DND-41 (cell line): Measurements from ENCODE around the gene RMI2.

Experiments
- ATAC-seq: fragments of 200-7000 bp; cut with Tn5 transposase; 3 replicates; pipeline ENCODE4 v1.9.1; 2021; ENCODE audit warnings: low read depth; ENCODE audit not compliant: insufficient read depth
- DNase-seq: peaks from one replicate; pipeline ENCODE4 v3.0.0-alpha.2; 2020
- H2AFZ ChIP-seq: 2 replicates; pipeline ENCODE4 v1.6.0; 2012; ENCODE audit warnings: low read depth, low read length
- H3K27ac ChIP-seq: 2 replicates; pipeline ENCODE4 v1.5.1; 2012; ENCODE audit warnings: low read length, inconsistent platforms
- H3K27me3 ChIP-seq: fragments of 200-600 bp; sonication (generic); 2 replicates; pipeline ENCODE4 v1.6.0; 2012; ENCODE audit warnings: low read length, mild to moderate bottlenecking, inconsistent platforms; ENCODE audit not compliant: insufficient read depth, poor library complexity
- H3K36me3 ChIP-seq: 2 replicates; pipeline ENCODE4 v1.5.1; 2012; ENCODE audit warnings: low read length, inconsistent platforms; ENCODE audit not compliant: insufficient read depth
- H3K4me1 ChIP-seq: 2 replicates; pipeline ENCODE4 v1.5.1; 2012; ENCODE audit warnings: mild to moderate bottlenecking, low read length; ENCODE audit not compliant: insufficient read depth
- H3K4me2 ChIP-seq: 2 replicates; pipeline ENCODE4 v1.6.0; 2012; ENCODE audit warnings: mild to moderate bottlenecking, moderate library complexity, low read length, inconsistent platforms; ENCODE audit not compliant: insufficient read depth
- H3K4me3 ChIP-seq, 2 experiments: fragments of 200-600 bp in 1 of 2; shearing (Covaris generic) in 1 of 2; 2 replicates each; pipeline ENCODE4 v1.5.1; 2012 to 2016; ENCODE audit warnings: inconsistent platforms in 2 of 2, low read length in 2 of 2, mild to moderate bottlenecking in 2 of 2, low read depth in 1 of 2, moderate library complexity in 1 of 2
- H3K79me2 ChIP-seq: 2 replicates; pipeline ENCODE4 v1.6.0; 2012; ENCODE audit warnings: low read length, inconsistent platforms; ENCODE audit not compliant: insufficient read depth
- H3K9ac ChIP-seq: 2 replicates; pipeline ENCODE4 v1.6.0; 2012; ENCODE audit warnings: low read depth, mild to moderate bottlenecking, inconsistent platforms, low read length, moderate library complexity
- H3K9me3 ChIP-seq: 2 replicates; pipeline ENCODE4 v1.5.1; 2012; ENCODE audit warnings: low read length, moderate library complexity, mild to moderate bottlenecking, inconsistent platforms; ENCODE audit not compliant: insufficient read depth, severe bottlenecking
- H4K20me1 ChIP-seq: 2 replicates; pipeline ENCODE4 v1.6.0; 2012; ENCODE audit warnings: low read length; ENCODE audit not compliant: insufficient read depth
- EZH2 ChIP-seq: IDR thresholded peaks from 3 replicates; pipeline ENCODE4 v1.6.1; 2012; ENCODE audit warnings: borderline replicate concordance, low read depth, mild to moderate bottlenecking, moderate library complexity, low read length, inconsistent platforms; ENCODE audit not compliant: severe bottlenecking
- TF ChIP-seq, protein P1 (sequence below): IDR thresholded peaks from 2 replicates; pipeline ENCODE4 v1.5.1; 2012; ENCODE audit warnings: borderline replicate concordance, low read length, moderate library complexity, mild to moderate bottlenecking; ENCODE audit not compliant: poor library complexity, severe bottlenecking; ENCODE audit errors: extremely low read depth

RMI2 gene

DNA sequence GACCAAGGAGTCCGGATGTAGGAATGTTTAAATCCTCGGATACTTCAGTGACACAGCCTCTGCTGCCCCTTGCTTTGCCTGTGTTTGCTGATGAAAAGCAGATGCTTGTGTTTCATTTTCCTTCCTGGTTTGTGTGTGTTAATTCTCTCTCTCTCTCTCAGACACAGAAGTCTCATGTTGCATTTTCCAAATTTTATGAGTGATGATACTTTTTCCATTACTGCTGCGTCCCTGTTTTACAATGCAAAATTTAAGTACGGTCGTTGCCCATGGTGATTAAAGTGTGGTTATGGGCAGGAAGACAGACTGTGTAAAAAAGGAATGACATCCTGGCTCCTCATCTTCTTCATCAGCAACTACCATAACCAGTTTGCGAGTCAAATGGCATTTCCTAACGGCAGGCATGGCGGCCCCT lies 5.7 kb downstream of the RMI2 start:
- ATAC-seq, result no peak
- Histone ChIP-seq H3K36me3 (peaks cover 64% of the 10 kb centered on the region), H3K4me3 (no peak overlapping the region), H4K20me1 (peaks cover 67% of the 10 kb centered on the region), H3K79me2 (peaks cover 75% of the 10 kb centered on the region), H3K9me3 (no peaks in the 10 kb centered on the region), H3K9ac (no peak overlapping the region), H3K4me1 (peaks cover 66% of the 10 kb centered on the region), H3K27me3 (no peaks in the 10 kb centered on the region), H3K27ac (no peak overlapping the region), H3K4me2 (no peak overlapping the region), H2AFZ (no peak overlapping the region)
- TF ChIP-seq, protein P1, sequence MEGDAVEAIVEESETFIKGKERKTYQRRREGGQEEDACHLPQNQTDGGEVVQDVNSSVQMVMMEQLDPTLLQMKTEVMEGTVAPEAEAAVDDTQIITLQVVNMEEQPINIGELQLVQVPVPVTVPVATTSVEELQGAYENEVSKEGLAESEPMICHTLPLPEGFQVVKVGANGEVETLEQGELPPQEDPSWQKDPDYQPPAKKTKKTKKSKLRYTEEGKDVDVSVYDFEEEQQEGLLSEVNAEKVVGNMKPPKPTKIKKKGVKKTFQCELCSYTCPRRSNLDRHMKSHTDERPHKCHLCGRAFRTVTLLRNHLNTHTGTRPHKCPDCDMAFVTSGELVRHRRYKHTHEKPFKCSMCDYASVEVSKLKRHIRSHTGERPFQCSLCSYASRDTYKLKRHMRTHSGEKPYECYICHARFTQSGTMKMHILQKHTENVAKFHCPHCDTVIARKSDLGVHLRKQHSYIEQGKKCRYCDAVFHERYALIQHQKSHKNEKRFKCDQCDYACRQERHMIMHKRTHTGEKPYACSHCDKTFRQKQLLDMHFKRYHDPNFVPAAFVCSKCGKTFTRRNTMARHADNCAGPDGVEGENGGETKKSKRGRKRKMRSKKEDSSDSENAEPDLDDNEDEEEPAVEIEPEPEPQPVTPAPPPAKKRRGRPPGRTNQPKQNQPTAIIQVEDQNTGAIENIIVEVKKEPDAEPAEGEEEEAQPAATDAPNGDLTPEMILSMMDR, result no peak
- DNase-seq, result no peak

DNA sequence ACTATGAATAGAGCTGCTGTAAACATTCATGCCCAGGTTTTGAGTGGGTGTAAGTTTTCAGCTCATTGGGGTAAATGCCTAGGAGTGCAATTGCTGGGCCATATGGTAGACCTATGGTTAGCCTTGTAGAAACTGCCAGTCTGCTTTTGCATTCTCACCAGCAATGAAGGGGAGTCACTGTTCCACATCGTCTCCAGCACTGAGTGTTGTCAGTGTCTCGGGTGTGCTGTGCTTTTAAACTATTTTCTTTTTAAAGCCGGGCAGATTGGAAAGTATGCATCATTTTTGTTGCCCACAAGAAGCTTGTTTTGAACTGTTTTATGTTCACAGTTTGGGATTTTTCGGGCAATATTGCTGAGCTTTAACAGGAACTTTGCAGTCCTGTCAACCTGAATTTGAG lies 7.9 kb downstream of the RMI2 start:
- H3K4me1 ChIP-seq, result peaks cover 46% of the 10 kb centered on the region
- H3K79me2 ChIP-seq, result peaks cover 55% of the 10 kb centered on the region

DNA sequence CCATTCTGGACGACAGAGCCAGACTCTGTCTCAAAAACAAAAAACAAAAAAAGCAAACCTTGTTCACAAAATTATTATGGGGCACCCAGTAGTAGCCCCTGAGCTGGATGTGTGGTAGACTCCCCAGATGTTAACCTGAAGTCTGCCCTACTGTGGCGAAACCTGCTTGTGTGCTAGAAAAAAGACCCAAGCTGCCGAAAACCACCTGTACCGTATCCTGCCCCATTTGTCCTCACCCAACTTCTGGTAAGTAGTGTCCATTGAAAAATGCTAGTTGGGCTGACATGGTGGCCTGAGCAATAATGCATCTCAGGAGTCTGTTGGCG lies 9.1 kb downstream of the RMI2 start:
- Histone ChIP-seq H3K4me2 (peak overlapping the region; percentile 43), H3K9ac (peak overlapping the region; percentile 1), H4K20me1 (peaks cover 63% of the 10 kb centered on the region), H3K27ac (peak overlapping the region; percentile 58), H3K9me3 (no peaks in the 10 kb centered on the region), H2AFZ (no peak overlapping the region), H3K79me2 (peaks cover 42% of the 10 kb centered on the region), H3K4me3 (peak overlapping the region in 1 of 2 experiments; percentile 12; a peak in 1 of 4 replicates), H3K4me1 (peaks cover 36% of the 10 kb centered on the region), H3K27me3 (no peaks in the 10 kb centered on the region), H3K36me3 (peaks cover 41% of the 10 kb centered on the region)
- TF ChIP-seq EZH2, result no peak
- TF ChIP-seq, protein P1, result no peak
- ATAC-seq (peak; percentile 32), DNase-seq (no peak)

More for the DNA sequence above, 7.9 kb downstream of the RMI2 start:
- Histone ChIP-seq H3K27me3 (no peaks in the 10 kb centered on the region), H3K4me3 (no peak overlapping the region), H3K9ac (no peak overlapping the region), H2AFZ (no peak overlapping the region), H4K20me1 (peaks cover 69% of the 10 kb centered on the region), H3K4me2 (peak overlapping the region; percentile 43), H3K36me3 (peaks cover 51% of the 10 kb centered on the region), H3K9me3 (no peaks in the 10 kb centered on the region), H3K27ac (peak overlapping the region; percentile 20; the same call in 1 of the 2 replicates)
- no peak for ATAC-seq
- TF ChIP-seq, protein P1, result no peak
- no peak for TF ChIP-seq EZH2
- no peak for DNase-seq
